GM12874 (cell line): ENCODE data around the gene PIGC.

Source experiments
- TF ChIP-seq, protein P1 (sequence below): IDR thresholded peaks from 2 replicates; pipeline ENCODE4 v1.5.1; 2011; ENCODE audit warnings: low read depth, mild to moderate bottlenecking, control low read depth, low read length, moderate library complexity; ENCODE audit not compliant: insufficient read depth

PIGC gene

GRCh38 chr1:172416496-172417035, 27.3 kb downstream of the PIGC start:
- TF ChIP-seq, protein P1, sequence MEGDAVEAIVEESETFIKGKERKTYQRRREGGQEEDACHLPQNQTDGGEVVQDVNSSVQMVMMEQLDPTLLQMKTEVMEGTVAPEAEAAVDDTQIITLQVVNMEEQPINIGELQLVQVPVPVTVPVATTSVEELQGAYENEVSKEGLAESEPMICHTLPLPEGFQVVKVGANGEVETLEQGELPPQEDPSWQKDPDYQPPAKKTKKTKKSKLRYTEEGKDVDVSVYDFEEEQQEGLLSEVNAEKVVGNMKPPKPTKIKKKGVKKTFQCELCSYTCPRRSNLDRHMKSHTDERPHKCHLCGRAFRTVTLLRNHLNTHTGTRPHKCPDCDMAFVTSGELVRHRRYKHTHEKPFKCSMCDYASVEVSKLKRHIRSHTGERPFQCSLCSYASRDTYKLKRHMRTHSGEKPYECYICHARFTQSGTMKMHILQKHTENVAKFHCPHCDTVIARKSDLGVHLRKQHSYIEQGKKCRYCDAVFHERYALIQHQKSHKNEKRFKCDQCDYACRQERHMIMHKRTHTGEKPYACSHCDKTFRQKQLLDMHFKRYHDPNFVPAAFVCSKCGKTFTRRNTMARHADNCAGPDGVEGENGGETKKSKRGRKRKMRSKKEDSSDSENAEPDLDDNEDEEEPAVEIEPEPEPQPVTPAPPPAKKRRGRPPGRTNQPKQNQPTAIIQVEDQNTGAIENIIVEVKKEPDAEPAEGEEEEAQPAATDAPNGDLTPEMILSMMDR = no peak

DNA sequence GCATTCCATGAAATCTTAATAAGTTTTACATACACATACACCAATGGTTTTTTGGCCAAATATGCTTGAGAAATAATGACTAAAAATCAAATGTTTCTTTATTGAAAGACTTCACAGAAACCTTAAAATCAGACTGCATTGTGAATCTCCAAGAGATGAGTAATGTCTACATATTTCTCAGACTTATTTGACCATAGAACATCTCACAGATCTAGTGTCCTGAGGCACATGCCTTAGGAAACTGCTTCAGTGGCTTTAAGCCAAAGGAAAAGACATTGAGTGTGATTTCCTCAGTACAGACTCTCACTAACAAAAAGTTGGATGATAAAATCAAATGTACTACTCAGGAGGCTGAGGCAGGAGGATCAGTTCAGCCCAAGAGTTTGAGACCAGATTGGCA, 29.5 kb downstream of the PIGC start:
- TF ChIP-seq, protein P1 = no peak

GRCh38 chr1:172411791-172412338, 32.0 kb downstream of the PIGC start:
- TF ChIP-seq, protein P1 = no peak

DNA sequence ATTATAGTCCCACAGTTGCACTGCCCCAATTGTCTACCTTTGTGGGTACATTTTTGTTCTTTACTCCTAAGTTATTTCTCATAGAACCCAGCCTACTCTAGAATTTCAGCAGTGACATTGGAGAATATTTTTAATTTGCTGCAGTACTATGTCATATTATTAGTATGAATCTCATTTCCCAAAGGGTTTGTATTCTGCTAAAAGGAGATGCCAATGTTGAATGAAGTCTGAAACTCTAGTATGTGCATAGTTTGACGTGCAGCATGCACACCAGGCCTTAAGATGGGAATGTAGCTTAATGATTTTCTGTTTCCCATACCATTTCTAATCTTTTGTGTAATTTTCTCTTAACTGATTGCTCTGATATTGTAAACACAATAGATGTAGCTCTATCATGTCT, 33.8 kb downstream of the PIGC start:
- TF ChIP-seq, protein P1 = no peak

GRCh38 chr1:172408958-172409357, 34.9 kb downstream of the PIGC start:
- TF ChIP-seq, protein P1 = no peak

GRCh38 chr1:172406968-172407367, 36.9 kb downstream of the PIGC start:
- TF ChIP-seq, protein P1 = no peak

DNA sequence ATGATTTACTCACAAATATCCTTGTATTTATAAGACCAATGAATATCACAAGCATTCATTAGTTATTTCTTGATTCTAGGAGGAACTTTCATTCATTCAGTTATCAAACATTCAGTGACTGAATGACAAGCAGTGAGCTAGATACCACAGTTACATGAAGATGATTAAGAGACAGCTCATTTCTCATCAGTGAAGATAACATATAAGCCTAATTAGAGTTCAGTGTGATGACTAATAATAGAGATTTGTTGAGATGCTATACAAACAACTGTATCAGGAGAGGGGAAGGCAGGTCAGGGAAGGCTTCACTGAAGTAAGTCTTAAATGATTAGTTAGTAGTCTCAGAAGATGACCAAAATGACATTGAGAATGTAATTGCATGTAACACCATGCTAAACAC, 38.0 kb downstream of the PIGC start:
- TF ChIP-seq, protein P1 = no peak
